ENCODE measurements around the gene DUSP3.

GRCh38 chr17:43720311-43721060, 58.3 kb downstream of the DUSP3 start:
- TF ChIP-seq CTCF (IDR thresholded peaks at IDR 0.05) (peak in 2 of 4 experiments; percentile 2 to 5), POLR2A (IDR thresholded peaks at IDR 0.05) (peak in 1 of 2 donors; percentile 68)

Data from uterus (tissue), 2 donors.